Activated T-cell treated with anti-CD3 and anti-CD28 coated beads for 48 hours (primary cell): ENCODE measurements around the gene ADAMTS17.
"Not testable (repeated sequence)": the region's sequence is repeated elsewhere in the genome, so short reads cannot be mapped to it uniquely, and the experiment has no call there.

ENCODE experiments used
- DNase-seq: peaks from one replicate; pipeline ENCODE4 v3.0.0-alpha.2; 2020; ENCODE audit warnings: low read depth

Gene ADAMTS17

GRCh38 chr15:100339451-100339850 is 2.3 kb downstream of the ADAMTS17 start:
- DNase-seq: not testable (repeated sequence)

GRCh38 chr15:100338971-100339444 is 2.8 kb downstream of the ADAMTS17 start:
- peak; percentile 31 for DNase-seq

GRCh38 chr15:100338247-100338646 is 3.5 kb downstream of the ADAMTS17 start:
- no peak for DNase-seq

DNA sequence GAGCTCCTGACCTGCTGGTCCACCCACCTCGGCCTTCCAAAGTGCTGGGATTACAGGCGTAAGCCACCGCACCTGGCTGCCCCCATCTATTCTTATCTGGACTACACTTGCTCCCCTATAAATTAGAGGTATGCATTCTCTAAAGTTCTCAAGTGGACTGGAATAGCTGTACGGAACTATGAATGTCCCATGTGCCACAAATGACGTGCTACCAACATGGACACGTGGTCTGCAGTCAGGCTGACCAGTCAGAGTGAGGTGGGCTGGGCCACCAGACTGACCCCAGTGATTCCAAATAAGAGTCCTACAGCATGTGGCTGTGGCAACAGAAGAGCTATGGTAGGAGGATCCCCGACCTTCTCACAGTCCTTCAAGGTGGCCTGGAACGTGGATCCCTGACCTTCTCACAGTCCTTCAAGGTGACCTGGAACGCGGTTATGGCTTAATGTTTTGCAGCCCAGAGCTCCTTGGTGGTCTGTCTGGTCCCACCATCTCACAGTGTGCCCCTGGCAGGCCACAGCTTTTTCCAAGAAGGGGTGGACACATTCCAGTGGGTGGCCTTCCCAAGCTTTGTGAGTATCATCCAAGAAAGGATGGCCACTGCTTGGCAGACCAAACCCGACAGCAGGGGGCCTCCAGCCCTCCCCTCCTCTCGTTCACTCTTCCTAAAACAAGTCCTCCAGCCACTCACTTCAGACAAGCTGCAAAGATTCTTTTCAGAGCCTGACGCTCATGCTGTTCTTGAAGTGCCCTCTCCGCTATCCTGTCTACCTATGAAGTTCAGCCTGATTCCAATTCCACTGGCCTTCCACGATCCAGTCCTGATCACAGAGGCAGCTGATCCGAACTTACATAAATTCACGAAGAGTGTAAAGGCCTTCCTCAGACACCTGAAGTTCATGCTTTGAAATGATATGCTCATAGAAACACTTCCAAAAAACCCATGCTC is 4.4 kb downstream of the ADAMTS17 start:
- no peak for DNase-seq

DNA sequence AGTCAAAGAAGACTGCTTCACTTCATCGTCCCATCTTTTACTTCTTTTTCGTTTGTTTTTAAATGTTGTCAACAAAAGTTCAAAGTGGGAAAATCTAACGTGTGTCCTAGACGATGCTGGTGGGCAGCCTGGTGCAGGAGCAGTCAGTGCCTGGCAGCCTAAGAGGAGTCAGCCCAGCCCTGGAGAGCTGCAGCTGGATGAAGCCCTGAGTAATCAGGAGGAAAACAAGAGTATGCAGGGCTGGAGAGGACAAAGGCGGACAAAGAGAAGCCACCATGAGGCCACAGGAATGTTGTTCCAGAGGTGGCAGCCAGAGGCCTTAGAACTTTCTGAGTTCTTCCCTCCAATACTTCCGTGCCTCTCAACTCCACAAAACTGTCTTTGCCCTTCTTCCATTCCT is 5.7 kb downstream of the ADAMTS17 start:
- no peak for DNase-seq

DNA sequence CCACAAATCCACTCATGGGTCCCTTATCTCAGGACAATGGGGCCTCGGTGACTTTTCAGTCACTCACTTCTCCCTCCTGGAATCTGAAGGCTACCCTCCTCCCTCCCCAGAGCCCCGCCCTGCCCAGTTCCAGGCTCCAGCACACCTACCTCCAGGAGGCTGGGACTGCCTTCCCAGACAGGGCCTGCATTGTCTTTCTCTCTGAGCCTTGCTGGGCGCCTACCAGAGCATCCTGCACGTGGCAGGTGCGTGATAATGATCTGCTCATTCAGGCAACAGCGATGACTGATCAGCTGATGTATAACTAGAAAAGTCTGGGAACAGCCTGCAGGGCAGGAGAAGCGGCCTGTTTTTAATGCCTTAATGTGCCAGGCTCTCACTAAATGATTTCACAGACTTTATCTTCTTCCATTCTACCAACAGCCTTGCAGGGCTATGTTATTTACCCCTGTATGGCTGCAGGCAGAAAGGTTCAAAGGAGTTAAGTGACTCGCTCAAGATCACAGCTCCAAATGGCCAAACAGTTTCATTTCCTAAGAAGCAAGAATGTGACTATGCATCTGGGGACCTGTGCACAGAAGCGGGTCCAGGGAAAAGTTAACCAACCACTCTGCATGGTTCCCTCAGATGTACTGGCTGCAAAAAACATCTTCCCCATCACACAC is 6.3 kb downstream of the ADAMTS17 start:
- no peak for DNase-seq

GRCh38 chr15:100334905-100335304 is 6.9 kb downstream of the ADAMTS17 start:
- no peak for DNase-seq

- DNase-seq: no peak
Measured at GRCh38 chr15:100334456-100334855, 7.3 kb downstream of the ADAMTS17 start.

DNA sequence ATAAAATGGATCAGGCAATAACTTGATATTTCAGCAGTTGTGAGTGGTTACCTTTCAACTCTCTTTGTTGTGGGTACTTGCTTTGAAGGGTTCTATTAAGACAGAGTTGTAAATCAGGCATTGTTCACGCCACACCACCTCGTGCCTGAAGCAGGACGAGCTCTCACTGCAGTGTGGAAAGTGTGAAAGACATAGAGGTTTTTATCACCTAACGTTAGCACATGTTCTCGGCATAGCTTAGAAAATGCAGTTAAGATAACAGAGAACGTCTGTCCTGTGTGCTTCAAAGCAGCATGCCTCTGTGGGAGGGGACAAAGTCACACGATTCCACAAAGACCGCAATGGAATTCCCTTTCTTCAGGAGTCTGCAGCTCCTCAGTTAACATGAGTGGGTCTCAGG is 7.8 kb downstream of the ADAMTS17 start:
- no peak for DNase-seq

- DNase-seq: no peak
Measured at GRCh38 chr15:100333236-100333635, 8.5 kb downstream of the ADAMTS17 start.

- no peak for DNase-seq
Measured at GRCh38 chr15:100332721-100333120, 9.1 kb downstream of the ADAMTS17 start.

GRCh38 chr15:100332231-100332630 is 9.5 kb downstream of the ADAMTS17 start:
- DNase-seq: no peak

DNA sequence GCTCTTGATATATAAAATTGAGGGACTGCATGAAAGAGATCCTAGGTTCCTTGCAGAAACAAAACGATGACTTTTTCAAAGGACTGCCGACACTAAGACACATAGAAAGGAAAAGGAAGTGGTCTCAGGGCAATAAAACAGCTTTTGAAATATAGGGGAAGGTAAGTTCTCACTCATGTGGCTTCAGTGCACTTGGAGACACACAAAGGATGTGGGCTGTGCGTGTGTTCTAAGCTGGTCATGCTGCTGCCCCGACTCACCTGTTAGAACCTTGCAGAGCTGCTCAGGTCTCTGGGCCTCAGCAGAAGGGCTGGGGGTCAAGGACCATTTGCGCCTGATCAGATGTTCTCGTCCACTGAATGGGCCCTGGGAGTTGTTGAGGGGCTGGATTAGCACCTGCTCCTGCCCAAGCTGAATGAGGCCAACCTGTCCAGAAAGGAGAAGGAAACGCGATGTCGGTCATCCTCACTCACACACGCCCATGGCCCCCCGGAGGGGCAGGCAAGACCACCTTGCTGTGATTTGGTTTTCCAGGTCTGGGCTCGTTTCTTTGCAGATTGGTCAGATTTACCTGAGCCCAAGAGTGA is 11.1 kb downstream of the ADAMTS17 start:
- no peak for DNase-seq

- DNase-seq: peak; percentile 24
Measured at GRCh38 chr15:100330221-100330620, 11.6 kb downstream of the ADAMTS17 start.

DNA sequence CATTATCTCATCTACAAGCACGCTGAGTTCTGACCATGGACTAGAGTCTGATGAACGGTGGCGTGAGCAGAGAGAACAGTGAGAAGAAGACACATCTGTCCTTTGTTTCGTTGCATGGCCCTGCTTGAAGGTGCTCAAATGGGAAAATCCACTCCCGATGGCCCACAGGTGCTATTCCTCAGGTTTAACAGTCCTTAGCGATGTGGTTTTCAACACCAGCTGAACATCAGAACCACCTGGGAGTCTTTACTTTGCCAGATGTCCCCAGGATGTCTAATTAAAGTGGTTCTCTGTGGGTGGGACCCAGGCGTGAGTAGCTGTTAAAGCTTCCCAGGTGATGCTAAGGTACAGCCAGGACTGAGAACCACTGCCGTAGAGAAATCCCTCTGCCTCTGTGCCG is 13.0 kb downstream of the ADAMTS17 start:
- DNase-seq: no peak

GRCh38 chr15:100318880-100319279 is 22.9 kb downstream of the ADAMTS17 start:
- no peak for DNase-seq

GRCh38 chr15:100314809-100315400 is 26.9 kb downstream of the ADAMTS17 start:
- DNase-seq: no peak

- DNase-seq: no peak
Measured at GRCh38 chr15:100311833-100312476, 29.8 kb downstream of the ADAMTS17 start.

GRCh38 chr15:100311154-100311625 is 30.6 kb downstream of the ADAMTS17 start:
- no peak for DNase-seq

DNA sequence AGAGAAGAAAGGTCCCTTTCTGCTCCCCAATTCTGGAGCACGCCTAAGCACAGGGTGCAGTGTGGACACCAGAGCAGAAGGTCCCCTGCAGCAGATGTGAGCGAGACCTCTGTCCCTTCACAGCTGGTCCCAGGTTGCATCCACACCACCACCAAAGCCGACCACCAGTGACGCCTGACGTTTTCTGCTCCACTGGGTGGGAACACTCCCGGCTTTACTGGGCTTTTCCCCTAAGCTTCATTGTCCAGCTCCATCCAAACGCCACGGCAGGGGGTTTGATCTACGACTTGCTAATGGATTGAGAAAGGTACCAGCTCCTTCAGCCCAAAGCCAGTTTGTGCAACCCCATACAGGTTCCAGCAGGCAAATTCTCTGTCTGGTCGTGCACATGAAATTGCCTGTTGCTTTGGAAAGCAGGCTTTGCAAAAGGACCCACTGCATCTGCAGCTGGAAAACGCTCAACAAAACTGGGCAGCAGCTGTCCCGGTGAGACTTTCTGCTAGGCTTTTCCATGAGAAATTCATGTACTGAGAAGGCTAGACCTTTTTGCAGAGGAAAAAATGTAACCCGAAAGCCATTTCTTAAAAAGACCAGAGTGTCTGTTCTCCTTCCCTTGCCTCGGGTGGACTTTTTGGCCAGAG is 31.1 kb downstream of the ADAMTS17 start:
- DNase-seq: no peak

- no peak for DNase-seq
Measured at GRCh38 chr15:100310041-100310405, 31.8 kb downstream of the ADAMTS17 start.
